H1 (cell line): ENCODE measurements around the gene LRRC56. TPM values are rescaled to one million over a fixed set of nuclear protein-coding genes. Genes with fewer than 3 reads are reported as not detected.

ENCODE experiments used
- CEBPB ChIP-seq: IDR thresholded peaks from 2 replicates; pipeline ENCODE4 v1.6.1; 2012; ENCODE audit warnings: low read depth, low read length
- CHD2 ChIP-seq: IDR thresholded peaks from 2 replicates; pipeline ENCODE4 v1.6.1; 2012; ENCODE audit warnings: low read length, improper control_type of control experiment
- EZH2 ChIP-seq: fragments of 200-600 bp; sonication (generic); IDR thresholded peaks from 2 replicates; pipeline ENCODE4 v1.7.1; 2012; ENCODE audit warnings: low read depth, mild to moderate bottlenecking, moderate library complexity, low read length, inconsistent platforms; ENCODE audit not compliant: severe bottlenecking
- JUND ChIP-seq: IDR thresholded peaks from 2 replicates; pipeline ENCODE4 v1.6.1; 2011; ENCODE audit warnings: mild to moderate bottlenecking, improper control_type of control experiment, low read length
- MAFK ChIP-seq: IDR thresholded peaks from 2 replicates; pipeline ENCODE4 v1.6.1; 2012; ENCODE audit warnings: low read depth, mild to moderate bottlenecking, improper control_type of control experiment, low read length
- NRF1 ChIP-seq: IDR thresholded peaks from 2 replicates; pipeline ENCODE4 v1.6.1; 2011; ENCODE audit warnings: mild to moderate bottlenecking, low read depth, low read length, improper control_type of control experiment
- SP4 ChIP-seq: IDR thresholded peaks from 2 replicates; pipeline ENCODE4 v1.6.1; 2012; ENCODE audit warnings: low read length, inconsistent platforms
- polyA plus RNA-seq, 7 experiments: library from polyadenylated mRNA; depleted of rRNA in 3 of 7; stranded (reverse) in 5 of 7; unstranded in 2 of 7; fragments of >200 nt in 5 of 7; fragments of 200-250 nt in 2 of 7; gene quantifications; 1 replicate in 5 of 7; 2 replicates in 1 of 7; 4 replicates in 1 of 7; pipeline versions ENCODE4 v1.2.1 to v1.2.3, GENCODE V29; 2011 to 2013; ENCODE audit warnings: missing spikeins in 2 of 7, mixed read lengths in 2 of 7
- total RNA-seq: library from RNA; stranded (reverse); fragmentation: NEBNext Ultra II Directional; extraction: Animal tissue kit (Norgen Biotek cat#: 25700); gene quantifications from 2 replicates; pipeline ENCODE4 v1.2.1, GENCODE V29; 2021

The LRRC56 gene
- total and polyA plus RNA-seq, 2 of the 8 experiments (the other 6 are each of a cell fraction or from before 2014, with no cell fraction given): 0.94 to 1.9 TPM

DNA sequence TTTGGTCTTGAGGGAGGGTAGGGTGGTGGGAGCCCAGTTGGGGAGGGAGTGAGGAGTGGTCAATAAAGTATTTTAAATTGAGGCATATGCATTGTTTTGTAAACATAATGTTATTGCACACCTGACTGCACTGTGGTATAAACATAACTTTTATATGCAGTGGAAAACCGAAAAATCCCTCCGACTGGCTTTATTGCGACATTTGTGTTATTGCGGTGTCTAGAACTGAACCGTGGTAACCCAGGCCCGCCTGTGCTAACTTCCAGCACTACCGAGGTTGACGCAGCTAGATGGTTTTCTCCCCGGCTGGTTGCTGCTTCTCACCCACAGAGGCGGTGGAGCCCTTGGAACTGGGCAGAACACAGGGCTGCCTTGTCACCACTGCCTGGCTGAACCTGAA is 22.7 kb upstream of the LRRC56 start (continued):
- TF ChIP-seq JUND (no peak), SP4 (no peak), CEBPB (no peak), EZH2 (no peak), MAFK (no peak), CHD2 (no peak), NRF1 (no peak)
- TF ChIP-seq, all 59 proteins: peak for 0
